Smooth muscle cell (in vitro differentiated cells): ENCODE data around the gene HECW1. TPM values are rescaled to one million over a fixed set of nuclear protein-coding genes. Genes with fewer than 3 reads are reported as not detected.

ENCODE experiments used
- DNase-seq: peaks from one replicate; lab custom pipeline; 2025; ENCODE audit not compliant: unreplicated experiment; lab: John Stamatoyannopoulos, UW
- H2AFZ ChIP-seq: fragments of 200-600 bp; sonication (generic); 2 replicates; pipeline ENCODE4 v1.6.0; 2016; ENCODE audit warnings: antibody characterized with exemption, low read depth, mild to moderate bottlenecking
- H3F3A ChIP-seq: fragments of 200-600 bp; sonication (generic); 2 replicates; pipeline ENCODE4 v1.6.0; 2017; ENCODE audit warnings: antibody characterized with exemption, low read depth
- H3K27ac ChIP-seq: fragments of 200-600 bp; sonication (generic); 2 replicates; pipeline ENCODE4 v1.5.1; 2016; ENCODE audit warnings: low read depth, mild to moderate bottlenecking
- H3K27me3 ChIP-seq: fragments of 200-600 bp; sonication (generic); 2 replicates; pipeline ENCODE4 v1.6.1; 2016; ENCODE audit warnings: low read depth, mild to moderate bottlenecking
- H3K36me3 ChIP-seq: fragments of 200-600 bp; sonication (generic); 2 replicates; pipeline ENCODE4 v1.5.1; 2016; ENCODE audit warnings: low read depth
- H3K4me1 ChIP-seq: fragments of 200-600 bp; sonication (generic); 2 replicates; pipeline ENCODE4 v1.5.1; 2016; ENCODE audit warnings: low read depth
- H3K4me2 ChIP-seq: fragments of 200-600 bp; sonication (generic); 2 replicates; pipeline ENCODE4 v1.6.0; 2016; ENCODE audit warnings: mild to moderate bottlenecking
- H3K4me3 ChIP-seq: fragments of 200-600 bp; sonication (generic); 2 replicates; pipeline ENCODE4 v1.5.1; 2016; ENCODE audit warnings: mild to moderate bottlenecking
- H3K79me2 ChIP-seq: fragments of 200-600 bp; sonication (generic); 2 replicates; pipeline ENCODE4 v1.6.0; 2016; ENCODE audit warnings: low read depth, mild to moderate bottlenecking
- H3K9ac ChIP-seq: fragments of 200-600 bp; sonication (generic); 2 replicates; pipeline ENCODE4 v1.6.0; 2016; ENCODE audit warnings: low read depth
- H3K9me3 ChIP-seq: fragments of 200-600 bp; sonication (generic); replicated peaks from 2 replicates; pipeline ENCODE4 v1.5.1; 2016; ENCODE audit warnings: low read depth
- H4K20me1 ChIP-seq: fragments of 200-600 bp; sonication (generic); 2 replicates; pipeline ENCODE4 v1.6.0; 2016; ENCODE audit warnings: low read depth
- CTCF ChIP-seq: fragments of 200-600 bp; sonication (generic); IDR thresholded peaks from 2 replicates; pipeline ENCODE4 v1.5.1; 2017; ENCODE audit warnings: borderline replicate concordance, mild to moderate bottlenecking, antibody characterized with exemption; ENCODE audit not compliant: insufficient read depth, poor library complexity, severe bottlenecking
- WGBS: methylation state at CpG from one replicate; pipeline ENCODE4 v1.1.7; 2016; ENCODE audit warnings: low lambda C conversion rate; 5-methylcytosine and 5-hydroxymethylcytosine counted together
- polyA plus RNA-seq: library from polyadenylated mRNA; unstranded; fragments of >200 nt; fragmentation: Nextera tagmentation; extraction: Ambion mirVana; gene quantifications from 2 replicates; pipeline ENCODE4 v1.2.1, GENCODE V29; 2016
- total RNA-seq: library from RNA; depleted of rRNA; stranded (reverse); fragments of >200 nt; gene quantifications from 2 replicates; pipeline ENCODE4 v1.2.3, GENCODE V29; 2014

The HECW1 gene
- total and polyA plus RNA-seq, 2 experiments from 2014 or later, result 0.09 to 0.49 TPM

- TF ChIP-seq CTCF, result no peak
- Histone ChIP-seq H3K27ac (no peak overlapping the region), H3K36me3 (no peaks in the 10 kb centered on the region), H3K79me2 (no peaks in the 10 kb centered on the region), H3F3A (no peaks in the 10 kb centered on the region), H3K27me3 (no peaks in the 10 kb centered on the region), H3K9me3 (no peaks in the 10 kb centered on the region), H3K9ac (no peak overlapping the region), H4K20me1 (no peaks in the 10 kb centered on the region), H3K4me1 (no peaks in the 10 kb centered on the region), H2AFZ (no peak overlapping the region), H3K4me3 (no peak overlapping the region), H3K4me2 (no peak overlapping the region)
- 98% methylated on average over 7 of the region's 7 CpGs for WGBS
- no peak for DNase-seq
These were observed 251.9 kb downstream of the HECW1 start for GRCh38 chr7:43364391-43364790.

GRCh38 chr7:43372676-43373355, 260.4 kb downstream of the HECW1 start:
- no peak overlapping the region for H3K27ac ChIP-seq
- no peaks in the 10 kb centered on the region for H3K4me1 ChIP-seq
- no peaks in the 10 kb centered on the region for H3K27me3 ChIP-seq
- no peaks in the 10 kb centered on the region for H3K79me2 ChIP-seq
- H4K20me1 ChIP-seq, result no peaks in the 10 kb centered on the region
- H2AFZ ChIP-seq, result no peak overlapping the region
- H3F3A ChIP-seq, result no peaks in the 10 kb centered on the region
- H3K4me2 ChIP-seq, result no peak overlapping the region
- WGBS, result 19% methylated on average over 6 of the region's 6 CpGs
- H3K9ac ChIP-seq, result no peak overlapping the region
- H3K36me3 ChIP-seq, result no peaks in the 10 kb centered on the region
- no peak for TF ChIP-seq CTCF
- no peak overlapping the region for H3K4me3 ChIP-seq
- no peak for DNase-seq
- no peaks in the 10 kb centered on the region for H3K9me3 ChIP-seq

DNA sequence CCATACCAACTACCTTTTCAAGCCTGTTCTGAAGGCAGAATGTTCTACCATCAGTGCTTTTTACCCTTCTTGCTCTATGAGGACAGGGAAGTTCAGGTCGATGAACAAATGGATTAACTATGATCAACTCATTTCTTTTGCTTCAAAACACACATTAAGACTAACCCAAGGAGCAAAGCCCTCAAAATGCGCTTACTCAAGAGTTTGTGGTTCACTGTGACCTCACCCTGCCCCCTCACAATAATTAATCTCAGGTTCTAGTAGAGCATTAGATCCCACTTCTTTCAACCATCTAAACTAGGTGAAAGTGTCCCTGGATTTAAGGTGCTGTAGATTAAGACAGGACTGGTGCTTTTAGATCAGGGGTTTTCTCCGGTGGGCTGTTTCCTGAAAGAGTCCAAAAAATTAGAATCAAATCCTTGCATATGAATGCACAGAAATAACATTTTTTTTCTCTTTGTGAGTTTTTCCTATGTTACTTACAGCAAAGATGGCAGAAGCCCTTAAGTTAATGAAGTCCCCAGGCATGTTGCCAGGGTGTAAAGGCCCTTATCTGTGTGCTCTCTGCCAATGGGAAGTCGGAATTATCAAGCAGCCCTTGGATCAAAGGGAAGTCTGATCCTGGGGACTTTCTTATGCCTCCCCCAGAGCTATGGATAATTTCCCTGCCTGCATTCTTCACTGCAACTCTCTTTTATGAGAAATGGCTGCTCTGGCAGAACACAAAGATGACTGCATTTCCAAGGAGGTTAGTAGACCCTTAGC, 264.9 kb downstream of the HECW1 start:
- no peaks in the 10 kb centered on the region for H3K36me3 ChIP-seq
- H3K27ac ChIP-seq, result peak overlapping the region; percentile 26
- H3K9me3 ChIP-seq, result no peaks in the 10 kb centered on the region
- no peak overlapping the region for H3K4me3 ChIP-seq
- H4K20me1 ChIP-seq, result no peaks in the 10 kb centered on the region
- H3K4me1 ChIP-seq, result no peaks in the 10 kb centered on the region
- peak overlapping the region; percentile 41 for H3K4me2 ChIP-seq
- H3F3A ChIP-seq, result no peaks in the 10 kb centered on the region
- H3K9ac ChIP-seq, result no peak overlapping the region
- 39% methylated on average over 4 of the region's 4 CpGs for WGBS
- DNase-seq, result no peak
- TF ChIP-seq CTCF, result no peak
- H3K27me3 ChIP-seq, result no peaks in the 10 kb centered on the region
- H3K79me2 ChIP-seq, result no peaks in the 10 kb centered on the region
- H2AFZ ChIP-seq, result no peak overlapping the region
